ENCODE data around the gene CGB3. TPM values are rescaled to one million over a fixed set of nuclear protein-coding genes. Genes with fewer than 3 reads are reported as not detected.
"Not testable (repeated sequence)": the region's sequence is repeated elsewhere in the genome, so short reads cannot be mapped to it uniquely, and the experiment has no call there.

CGB3 gene
- total and polyA plus RNA-seq, 10 of the 15 experiments (the other 5 are each of a cell fraction or from before 2014, with no cell fraction given), result not detected

DNA sequence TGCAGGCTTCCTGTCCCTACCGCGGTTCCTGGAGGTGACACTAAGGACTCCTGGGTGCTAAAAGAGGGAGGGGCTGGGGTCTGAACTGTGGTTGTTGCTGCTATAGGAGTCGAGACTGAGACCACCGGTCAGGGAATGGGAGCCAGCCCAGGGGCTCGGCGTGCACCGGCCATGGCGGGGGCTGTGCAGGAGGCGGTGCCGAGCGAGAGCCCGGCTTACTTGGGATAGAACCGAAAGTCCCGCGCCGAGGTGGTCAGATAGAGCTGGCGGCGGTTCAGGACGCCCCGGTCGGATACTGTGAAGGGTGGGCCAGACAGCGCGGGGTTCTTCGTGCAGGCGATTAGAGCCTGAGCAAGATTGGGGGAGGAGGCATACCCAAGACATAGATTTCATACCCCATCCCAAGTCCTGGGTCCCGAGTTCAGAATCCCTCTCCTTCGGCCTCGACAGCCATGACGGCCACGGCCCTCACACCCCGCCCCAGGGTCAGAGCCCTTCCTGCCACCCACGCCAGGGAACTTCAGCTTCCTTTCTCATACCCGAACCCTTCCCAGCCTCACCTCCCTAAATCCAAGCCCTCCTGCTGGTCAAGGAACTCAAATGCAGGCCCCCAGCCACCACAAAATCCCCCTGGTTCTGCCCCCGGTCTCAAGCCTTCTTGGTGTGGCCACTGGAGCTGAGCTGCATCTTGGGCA, 32.9 kb upstream of the CGB3 start:
- H2AFZ ChIP-seq (ENCODE audit: control insufficient read depth, low read depth, low read length); DNase-seq (ENCODE audit: low read depth, low spot score); intact Hi-C loops (cut with micrococcal nuclease; ENCODE audit: unreplicated experiment); H3K36me3 ChIP-seq (ENCODE audit: control insufficient read depth in 2 of 2, insufficient read depth in 2 of 2, low read length in 1 of 2); H3K4me3 ChIP-seq; H3K27ac ChIP-seq (ENCODE audit: control insufficient read depth, insufficient read depth); H4K20me1 ChIP-seq (ENCODE audit: control insufficient read depth, insufficient read depth); RAD21 ChIA-PET (ENCODE audit: unreplicated experiment); SMC1A ChIA-PET (ENCODE audit: uncharacterized antibody, unreplicated experiment); H3K4me1 ChIP-seq (ENCODE audit: control insufficient read depth, insufficient read depth, low read length); H3K9me3 ChIP-seq (replicated peaks; ENCODE audit: control insufficient read depth, insufficient read depth, low read length); FAIRE-seq; BruUV-seq (replicated peaks); H3K79me2 ChIP-seq (ENCODE audit: control insufficient read depth, insufficient read depth, low read length); POLR2A ChIA-PET; H3K9ac ChIP-seq (ENCODE audit: control insufficient read depth, insufficient read depth, low read length); ATAC-seq; in situ Hi-C loops (cut with MboI): not testable (repeated sequence)
- H3K4me2 ChIP-seq (ENCODE audit: control insufficient read depth, insufficient read depth), result peak overlapping the region; percentile 95; the same call in 1 of the 2 replicates
- CTCF ChIA-PET, result interaction anchor here (1.0 to 1.2 kb wide), 2 partner anchors 49 to 137 kb away, joined by 3 read pairs; no protein-coding TSS in a partner anchor
- 16% methylated on average over 29 of the region's 34 CpGs for WGBS (ENCODE audit: insufficient coverage, insufficient replicate concordance, low lambda C conversion rate, missing lambda C conversion rate)
- H3K27me3 ChIP-seq (replicated peaks in 1 of 2; ENCODE audit: control insufficient read depth in 2 of 2, insufficient read depth in 2 of 2, low read length in 1 of 2), result peaks cover 3 to 16% of the 10 kb centered on the region in 2 experiments; a peak in 3 of 4 replicates

DNA sequence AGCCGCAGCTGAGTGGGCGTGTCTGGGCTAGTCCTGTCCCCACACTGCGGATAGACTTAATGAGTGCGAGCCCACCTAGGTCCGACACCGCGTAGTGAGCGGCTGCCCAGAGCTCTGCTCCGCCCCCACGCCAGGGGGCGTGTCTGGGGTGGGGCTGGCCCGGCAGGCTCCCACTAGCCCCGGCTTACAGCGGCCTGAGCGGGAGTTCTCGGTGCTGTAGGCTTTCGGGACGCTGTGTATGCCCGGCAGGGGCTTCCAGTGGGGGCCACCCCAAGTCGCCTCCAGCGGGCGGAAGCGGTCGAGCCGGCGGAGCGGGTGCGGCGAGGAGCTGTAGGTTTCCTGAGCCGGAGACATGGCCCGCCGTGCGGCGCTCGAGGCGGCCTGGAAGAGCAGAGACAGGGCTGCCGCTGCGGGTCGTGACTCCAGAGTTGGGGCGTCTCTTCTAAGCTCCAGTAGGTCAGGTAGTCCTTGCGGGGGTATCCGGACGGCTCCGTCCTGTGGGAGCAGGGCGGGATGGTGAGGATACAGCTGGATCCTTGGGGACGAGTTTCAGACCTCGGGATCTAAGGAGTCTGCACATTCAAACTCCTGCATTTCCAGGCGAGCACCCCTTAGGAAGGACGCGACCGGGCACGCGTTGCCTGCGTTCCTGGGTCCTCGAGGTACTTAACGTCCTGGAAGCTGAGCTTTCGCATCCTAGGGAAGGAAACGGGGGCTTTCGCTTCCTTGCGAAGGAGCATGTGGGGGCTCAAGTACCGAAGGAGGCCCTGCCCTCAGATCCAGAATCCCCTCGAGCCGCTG, 32.2 kb upstream of the CGB3 start:
- no peaks in the 10 kb centered on the region for H3K36me3 ChIP-seq (ENCODE audit: control insufficient read depth in 2 of 2, insufficient read depth in 2 of 2, low read length in 1 of 2)
- TF ChIP-seq, protein P1, sequence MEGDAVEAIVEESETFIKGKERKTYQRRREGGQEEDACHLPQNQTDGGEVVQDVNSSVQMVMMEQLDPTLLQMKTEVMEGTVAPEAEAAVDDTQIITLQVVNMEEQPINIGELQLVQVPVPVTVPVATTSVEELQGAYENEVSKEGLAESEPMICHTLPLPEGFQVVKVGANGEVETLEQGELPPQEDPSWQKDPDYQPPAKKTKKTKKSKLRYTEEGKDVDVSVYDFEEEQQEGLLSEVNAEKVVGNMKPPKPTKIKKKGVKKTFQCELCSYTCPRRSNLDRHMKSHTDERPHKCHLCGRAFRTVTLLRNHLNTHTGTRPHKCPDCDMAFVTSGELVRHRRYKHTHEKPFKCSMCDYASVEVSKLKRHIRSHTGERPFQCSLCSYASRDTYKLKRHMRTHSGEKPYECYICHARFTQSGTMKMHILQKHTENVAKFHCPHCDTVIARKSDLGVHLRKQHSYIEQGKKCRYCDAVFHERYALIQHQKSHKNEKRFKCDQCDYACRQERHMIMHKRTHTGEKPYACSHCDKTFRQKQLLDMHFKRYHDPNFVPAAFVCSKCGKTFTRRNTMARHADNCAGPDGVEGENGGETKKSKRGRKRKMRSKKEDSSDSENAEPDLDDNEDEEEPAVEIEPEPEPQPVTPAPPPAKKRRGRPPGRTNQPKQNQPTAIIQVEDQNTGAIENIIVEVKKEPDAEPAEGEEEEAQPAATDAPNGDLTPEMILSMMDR (IDR thresholded peaks at IDR 0.05 in 2 of 3, conservative IDR thresholded peaks at IDR 0.05 in 1 of 3; ENCODE audit: control insufficient read depth in 2 of 3, extremely low read depth in 1 of 3, insufficient read depth in 1 of 3, low read depth in 3 of 3, low read length in 3 of 3), result peak in 2 of 3 experiments; percentile 14 to 20; a peak in 2 of 6 replicates
- TF ChIP-seq MEF2B (IDR thresholded peaks at IDR 0.05; ENCODE audit: partially characterized antibody, poor library complexity, severe bottlenecking) (no peak), SUZ12 (IDR thresholded peaks at IDR 0.05; ENCODE audit: unreplicated experiment) (peak; percentile 57), MYC (IDR thresholded peaks at IDR 0.05; ENCODE audit: insufficient read depth, insufficient read length, insufficient replicate concordance, low read length, severe bottlenecking) (no peak), IKZF1 (conservative IDR thresholded peaks at IDR 0.05) (peak; percentile 33; the same call in 1 of the 2 replicates), RAD51 (IDR thresholded peaks at IDR 0.05) (no peak), BHLHE40 (IDR thresholded peaks at IDR 0.05; ENCODE audit: borderline replicate concordance in 1 of 2, low read depth in 2 of 2, low read length in 1 of 2) (0 out of 4 replicates have a peak, but pooled peaks of 1 of the 2 experiments have one; percentile 9), PML (IDR thresholded peaks at IDR 0.05; ENCODE audit: low read length) (no peak)
- in situ Hi-C loops (cut with MboI) (no loop called here), intact Hi-C loops (cut with micrococcal nuclease; ENCODE audit: unreplicated experiment) (no loop called here)
- H3K9ac ChIP-seq (ENCODE audit: control insufficient read depth, insufficient read depth, low read length), result no peak overlapping the region
- POLR2A ChIA-PET, result interaction anchor here (0.6 kb wide), 1 partner anchor 673 kb away, joined by 5 read pairs; no protein-coding TSS in a partner anchor
- H3K27ac ChIP-seq (ENCODE audit: control insufficient read depth, insufficient read depth), result no peak overlapping the region
- no peak for DNase-seq (ENCODE audit: low read depth, low spot score)
- H3K79me2 ChIP-seq (ENCODE audit: control insufficient read depth, insufficient read depth, low read length), result no peaks in the 10 kb centered on the region
- RAD21 ChIA-PET (ENCODE audit: unreplicated experiment), result interaction anchor here (0.9 kb wide), 1 partner anchor 41 kb away, joined by 3 read pairs; no protein-coding TSS in a partner anchor
- H3K4me3 ChIP-seq, result peak overlapping the region; percentile 51; the same call in 1 of the 2 replicates
- SMC1A ChIA-PET (ENCODE audit: uncharacterized antibody, unreplicated experiment), result no interaction called here
- no peaks in the 10 kb centered on the region for H3K9me3 ChIP-seq (replicated peaks; ENCODE audit: control insufficient read depth, insufficient read depth, low read length)
- H3K4me2 ChIP-seq (ENCODE audit: control insufficient read depth, insufficient read depth), result peak overlapping the region; percentile 95
- no peaks in the 10 kb centered on the region for H3K4me1 ChIP-seq (ENCODE audit: control insufficient read depth, insufficient read depth, low read length)
- FAIRE-seq, result no peak
- ATAC-seq, result peak; percentile 96
- peak overlapping the region; percentile 37 for H2AFZ ChIP-seq (ENCODE audit: control insufficient read depth, low read depth, low read length)
- 3% methylated on average over 63 of the region's 63 CpGs for WGBS (ENCODE audit: insufficient coverage, insufficient replicate concordance, low lambda C conversion rate, missing lambda C conversion rate)
- CTCF ChIA-PET, result interaction anchor here (1.0 kb wide), 2 partner anchors 41 to 138 kb away, joined by 3 to 4 read pairs; no protein-coding TSS in a partner anchor
- no TSS peak for BruUV-seq (replicated peaks)
- H4K20me1 ChIP-seq (ENCODE audit: control insufficient read depth, insufficient read depth), result no peaks in the 10 kb centered on the region
- peaks cover 3 to 16% of the 10 kb centered on the region in 2 experiments; a peak in 3 of 4 replicates for H3K27me3 ChIP-seq (replicated peaks in 1 of 2; ENCODE audit: control insufficient read depth in 2 of 2, insufficient read depth in 2 of 2, low read length in 1 of 2)

Data from GM12878 (cell line).